Measurements from ENCODE around the gene RGS21.

Gene RGS21

DNA sequence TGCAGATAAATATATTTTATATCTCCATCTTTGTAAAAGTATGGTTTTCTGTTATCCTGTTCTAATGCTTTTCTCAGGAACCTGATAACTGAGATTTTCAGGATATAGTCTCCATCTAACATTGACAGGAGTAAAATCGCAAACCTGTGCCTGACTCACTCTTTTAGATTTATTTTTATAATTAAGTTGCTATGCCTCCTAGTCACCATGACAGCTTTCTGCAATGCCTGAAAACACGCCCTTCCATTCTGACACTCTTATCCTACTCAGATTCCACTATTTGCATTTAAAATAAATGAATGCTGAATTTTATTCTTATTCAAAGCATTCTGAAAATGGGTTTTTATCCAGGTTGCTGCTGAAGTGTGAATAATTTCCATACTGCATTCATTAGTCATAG, 62.8 kb downstream of the RGS21 start:
- DNase-seq: no peak

DNA sequence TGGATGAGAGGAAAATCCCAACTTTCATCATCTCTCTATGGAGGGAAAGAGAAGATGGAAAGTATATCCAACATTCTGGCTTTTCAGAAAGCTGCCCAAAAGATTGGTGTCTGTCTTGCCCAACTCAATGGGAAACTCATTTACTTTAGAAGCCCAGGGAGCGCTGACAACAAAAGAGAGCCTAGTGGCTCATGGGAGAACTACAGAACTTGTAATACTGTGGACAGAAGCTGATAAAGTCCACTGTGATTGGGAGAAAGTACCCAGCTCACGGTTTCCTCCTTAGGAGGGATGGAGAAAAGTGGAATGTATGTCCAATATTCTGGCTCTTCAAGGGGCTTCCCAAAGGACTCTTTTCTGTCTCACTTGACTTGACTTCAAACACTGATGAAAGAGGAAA, 66.0 kb downstream of the RGS21 start:
- no peak for DNase-seq

DNA sequence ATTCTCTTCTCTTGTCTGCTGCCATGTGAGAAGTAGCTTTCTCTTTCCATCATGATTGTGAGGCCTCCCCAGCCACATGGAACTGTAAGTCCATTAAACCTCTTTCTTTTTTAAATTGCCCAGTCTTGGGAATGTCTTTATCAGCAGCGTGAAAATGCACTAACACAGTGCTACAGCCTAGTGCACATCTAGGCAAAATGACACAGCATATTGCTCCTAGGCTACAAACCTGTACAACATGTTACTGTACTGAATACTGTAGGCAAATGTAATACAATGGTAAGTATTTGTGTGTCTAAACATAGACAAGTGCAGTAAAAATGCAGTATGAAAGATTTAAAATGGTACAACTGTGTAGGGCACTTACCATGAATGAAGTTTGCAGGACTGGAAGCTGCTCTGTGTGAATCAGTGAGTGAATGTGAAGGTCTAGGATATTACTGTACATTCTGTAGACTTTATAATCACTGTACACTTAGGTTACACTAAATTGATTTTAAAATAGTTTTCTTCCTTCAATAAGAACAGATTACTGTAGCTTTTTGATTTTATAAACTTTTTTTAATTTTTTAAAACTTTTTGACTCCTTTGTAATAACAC, 69.4 kb downstream of the RGS21 start:
- no peak for DNase-seq

DNA sequence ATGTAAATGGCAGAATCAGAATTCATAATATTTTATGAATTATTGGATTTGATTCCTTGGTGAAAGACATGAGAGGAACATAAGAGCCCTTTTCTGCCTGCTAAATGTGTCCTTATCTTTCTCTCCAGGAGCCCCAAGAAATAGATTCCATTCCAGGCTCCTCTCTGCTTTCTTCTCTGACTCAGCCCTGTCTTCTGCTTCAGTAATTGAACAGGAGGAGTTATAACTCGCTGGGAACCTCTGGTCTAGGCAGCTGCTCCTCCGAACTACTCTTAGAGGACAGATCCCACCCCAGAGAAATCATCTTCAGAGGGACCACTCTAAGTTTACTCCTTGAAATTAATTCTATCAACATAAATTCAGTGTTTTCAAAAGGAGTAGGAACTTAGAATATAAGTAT, 78.4 kb downstream of the RGS21 start:
- no peak for DNase-seq

DNA sequence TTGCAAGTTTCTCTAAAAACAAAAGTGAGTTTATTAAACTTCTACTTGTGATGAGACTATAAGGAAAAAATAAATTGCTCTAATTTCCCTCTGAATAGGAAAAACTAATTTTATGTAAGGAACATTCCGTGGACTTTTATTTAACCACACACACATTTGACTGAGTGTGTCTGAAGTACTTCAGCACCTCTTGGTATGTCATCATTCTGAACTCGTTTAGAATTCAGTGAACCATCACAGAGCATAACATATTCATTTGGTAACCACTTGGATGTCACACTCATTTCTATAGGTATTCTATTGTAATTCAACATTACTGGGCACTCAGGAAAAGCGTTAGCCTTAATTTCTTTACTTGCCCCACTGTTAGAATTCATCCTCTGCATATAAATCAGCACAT, 79.1 kb downstream of the RGS21 start:
- no peak for DNase-seq

DNA sequence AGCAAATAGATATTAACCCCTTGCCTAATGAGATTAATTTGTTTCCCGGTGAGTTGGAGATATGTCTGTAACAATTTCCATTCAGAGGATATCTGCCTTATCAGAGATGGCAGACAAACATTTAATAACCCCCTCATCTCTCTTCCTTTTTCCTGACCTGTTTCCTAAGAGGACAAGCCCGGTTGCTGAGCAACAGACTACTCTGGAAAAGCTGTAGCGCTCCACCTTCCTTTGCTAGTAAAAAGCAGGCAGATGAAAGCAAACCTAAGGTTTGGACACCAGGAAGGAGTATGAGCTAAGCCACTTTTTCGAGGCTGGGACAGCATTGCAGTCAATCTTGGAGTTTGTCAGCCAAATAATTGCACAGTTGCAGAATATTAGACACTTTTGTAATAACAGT, 82.4 kb downstream of the RGS21 start:
- no peak for DNase-seq

DNA sequence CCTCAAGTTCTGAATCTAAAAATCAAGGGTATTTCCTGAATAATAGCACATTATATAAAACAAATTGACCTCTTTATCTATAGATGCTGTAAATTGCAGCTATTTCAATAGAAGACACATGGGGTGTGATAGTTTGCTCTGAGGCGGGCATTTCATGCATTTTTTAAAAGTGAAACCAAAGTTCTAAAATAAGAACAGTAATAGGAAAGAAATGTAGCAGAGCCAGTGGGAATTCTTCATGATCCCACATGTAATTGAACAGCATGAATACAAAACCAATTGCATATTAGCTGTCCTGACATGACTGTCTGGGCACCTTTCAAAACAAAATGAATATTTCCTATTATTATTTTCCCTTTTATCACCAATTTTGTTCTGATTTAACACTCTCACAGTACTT, 85.0 kb downstream of the RGS21 start:
- no peak for DNase-seq

DNA sequence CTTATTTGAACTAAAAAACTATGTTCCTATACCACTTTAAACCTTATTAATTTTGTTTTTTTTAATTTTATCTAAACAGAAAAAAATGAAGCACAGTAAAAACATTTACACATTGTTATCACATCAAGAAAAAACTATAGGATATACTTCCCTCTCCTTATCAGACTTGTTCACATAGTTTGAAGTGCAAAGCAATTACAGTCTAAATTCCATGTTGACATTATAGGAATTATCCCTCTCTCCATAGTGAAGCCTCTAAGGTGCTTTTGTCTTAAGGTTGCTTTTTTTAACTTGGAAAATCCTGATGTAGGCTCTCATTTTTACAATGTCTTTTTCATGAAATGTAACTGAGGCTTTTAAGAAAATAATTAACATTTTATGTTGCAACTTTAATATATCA, 85.8 kb downstream of the RGS21 start:
- no peak for DNase-seq

DNA sequence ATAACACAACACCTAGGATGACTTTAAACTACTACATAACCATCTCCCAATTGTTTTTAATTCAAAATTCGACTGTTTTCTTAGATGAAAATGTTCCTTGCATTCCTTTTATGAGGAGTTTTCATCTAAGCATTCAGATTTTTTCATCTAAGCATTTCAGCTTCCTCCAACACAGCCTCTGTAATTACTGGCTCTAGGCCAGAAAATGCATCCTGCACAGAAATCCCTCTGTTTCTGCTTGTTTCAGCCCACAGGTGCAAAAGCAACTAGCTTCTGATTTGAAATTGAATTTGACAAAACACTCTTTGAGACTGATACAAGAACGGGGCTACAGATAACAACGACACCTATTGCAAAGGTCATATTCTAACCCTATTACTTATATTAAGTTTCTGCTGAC, 90.4 kb downstream of the RGS21 start:
- DNase-seq: no peak
